BLaER1 (cell line): ENCODE measurements around the gene TEDC1.
A peak's percentile ranks its signal among the peaks of the same experiment; 100 is the strongest.

ENCODE experiments used
- H3K27ac ChIP-seq: shearing (Covaris generic); formaldehyde crosslinking; 2 replicates; pipeline ENCODE4 v1.8.1; 2022
- H3K27me3 ChIP-seq: shearing (Covaris generic); formaldehyde crosslinking; 2 replicates; pipeline ENCODE4 v1.8.1; 2022
- H3K36me3 ChIP-seq: shearing (Covaris generic); formaldehyde crosslinking; 2 replicates; pipeline ENCODE4 v1.8.1; 2022
- H3K4me1 ChIP-seq: shearing (Covaris generic); formaldehyde crosslinking; 2 replicates; pipeline ENCODE4 v1.8.1; 2022
- H3K4me2 ChIP-seq: shearing (Covaris generic); formaldehyde crosslinking; 2 replicates; pipeline ENCODE4 v1.8.1; 2022
- H3K4me3 ChIP-seq: shearing (Covaris generic); formaldehyde crosslinking; 2 replicates; pipeline ENCODE4 v1.8.1; 2022
- H3K9ac ChIP-seq: shearing (Covaris generic); formaldehyde crosslinking; 2 replicates; pipeline ENCODE4 v1.8.1; 2022
- H3K9me3 ChIP-seq: shearing (Covaris generic); formaldehyde crosslinking; 2 replicates; pipeline ENCODE4 v1.8.1; 2022
- H4K20me1 ChIP-seq: shearing (Covaris generic); formaldehyde crosslinking; 2 replicates; pipeline ENCODE4 v1.8.1; 2022
- Cebpa-rat ChIP-seq: shearing (Covaris generic); IDR thresholded peaks from 2 replicates; pipeline ENCODE4 v1.8.1; 2022

TEDC1 gene

DNA sequence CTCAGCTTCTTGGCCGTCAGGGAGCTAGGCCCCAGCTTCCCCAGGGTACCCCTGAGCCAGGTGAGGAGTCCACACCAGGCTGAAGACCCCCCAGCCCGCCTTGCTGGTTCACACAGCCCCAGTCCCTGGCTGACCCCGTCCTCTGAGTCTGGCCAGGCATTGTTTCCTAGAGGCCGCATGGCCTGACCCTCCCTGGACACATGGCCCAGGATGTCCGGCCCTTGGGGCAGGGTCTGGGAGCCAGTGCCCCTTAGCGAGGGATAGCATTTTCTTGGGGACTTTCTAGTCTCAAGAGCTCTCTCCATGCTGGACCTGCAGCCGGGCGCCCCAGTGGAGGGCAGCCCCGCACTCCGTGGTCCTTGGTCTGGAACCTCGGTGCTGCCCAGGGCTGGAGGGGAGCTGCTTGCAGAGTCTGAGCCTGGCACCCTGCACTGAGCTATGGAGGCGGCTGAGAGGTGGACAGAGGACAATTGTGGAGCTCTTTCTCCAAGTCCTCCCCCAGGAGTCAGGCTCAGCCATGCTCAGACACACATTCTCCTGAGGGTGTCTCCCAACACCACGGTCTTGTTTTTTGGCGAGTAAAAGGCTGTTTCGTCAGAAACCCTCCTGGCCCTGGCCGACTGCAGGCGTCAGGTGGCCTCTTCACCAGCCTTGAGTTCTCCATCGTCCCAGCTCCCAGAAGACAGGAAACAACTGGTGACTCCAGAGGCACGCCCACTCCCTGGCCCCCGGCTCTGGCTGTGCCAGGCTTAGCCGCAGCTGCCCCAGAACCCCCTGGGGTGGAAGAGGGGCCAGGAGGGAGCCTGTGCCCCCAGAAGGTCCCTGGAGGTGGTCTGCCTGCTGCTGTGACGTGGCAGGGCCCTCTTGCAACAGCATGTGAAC, 34.1 kb upstream of the TEDC1 start:
- peaks cover 89% of the 10 kb centered on the region for H3K36me3 ChIP-seq
- H4K20me1 ChIP-seq = peaks cover 88% of the 10 kb centered on the region
- H3K4me1 ChIP-seq = peaks cover 21% of the 10 kb centered on the region
- 0 out of 2 replicates have a peak overlapping the region, but pooled peaks have one; percentile 1 for H3K9ac ChIP-seq
- H3K4me2 ChIP-seq = no peak overlapping the region
- no peak overlapping the region for H3K4me3 ChIP-seq
- TF ChIP-seq Cebpa-rat = no peak
- H3K27me3 ChIP-seq = no peaks in the 10 kb centered on the region
- no peaks in the 10 kb centered on the region for H3K9me3 ChIP-seq
- H3K27ac ChIP-seq = no peak overlapping the region; the same call in 1 of the 2 replicates

DNA sequence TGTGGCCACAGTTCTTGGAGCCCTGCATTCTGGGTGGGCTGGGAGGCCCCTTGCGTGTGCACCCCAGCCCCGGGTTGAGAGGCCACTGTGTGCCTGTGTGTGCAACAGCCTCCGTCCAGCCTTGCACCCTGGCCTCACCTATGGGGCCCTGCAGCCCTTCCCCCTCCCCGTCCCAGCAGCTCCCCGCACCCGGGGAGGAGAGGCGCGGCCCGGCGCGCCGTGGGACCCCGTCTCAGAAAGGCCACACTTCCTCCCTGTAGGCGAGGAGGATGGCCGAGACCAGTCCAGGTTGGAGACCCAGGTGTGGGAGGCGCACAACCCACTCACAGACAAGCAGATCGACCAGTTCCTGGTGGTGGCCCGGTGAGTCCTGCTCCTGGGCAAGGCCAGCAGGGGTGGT, 33.0 kb upstream of the TEDC1 start:
- no peaks in the 10 kb centered on the region for H3K9me3 ChIP-seq
- H3K9ac ChIP-seq = no peak overlapping the region
- no peak overlapping the region for H3K4me3 ChIP-seq

DNA sequence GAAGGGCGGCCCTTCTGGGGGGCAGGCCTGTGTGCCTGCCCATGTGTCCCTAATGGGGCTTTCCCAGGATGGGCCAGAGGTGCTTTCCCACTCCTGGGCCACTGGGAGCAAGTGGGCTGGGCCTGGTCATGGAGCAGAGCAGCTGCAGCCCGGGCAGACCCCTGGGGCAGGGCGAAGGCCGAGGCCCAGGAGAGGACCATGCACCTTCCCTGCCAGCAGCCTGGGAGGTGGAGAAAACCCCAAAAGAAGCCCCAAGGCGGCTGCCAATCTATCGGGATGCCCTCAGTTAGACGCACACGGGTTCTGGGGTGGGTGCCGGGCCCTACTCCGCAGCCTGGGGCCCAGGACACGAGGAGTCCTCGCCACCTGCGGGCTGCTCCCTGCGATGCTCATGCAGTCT, 32.5 kb upstream of the TEDC1 start:
- no peak overlapping the region for H3K4me2 ChIP-seq
- no peak overlapping the region for H3K9ac ChIP-seq
- no peaks in the 10 kb centered on the region for H3K27me3 ChIP-seq
- H3K4me1 ChIP-seq = peaks cover 22% of the 10 kb centered on the region
- H3K27ac ChIP-seq = no peak overlapping the region
- H3K9me3 ChIP-seq = no peaks in the 10 kb centered on the region
- peaks cover 88% of the 10 kb centered on the region for H4K20me1 ChIP-seq
- H3K4me3 ChIP-seq = no peak overlapping the region
- TF ChIP-seq Cebpa-rat = no peak
- peaks cover 89% of the 10 kb centered on the region for H3K36me3 ChIP-seq

More for the DNA sequence above, 33.0 kb upstream of the TEDC1 start:
- TF ChIP-seq Cebpa-rat = no peak
- Histone ChIP-seq H4K20me1 (peaks cover 88% of the 10 kb centered on the region), H3K27me3 (no peaks in the 10 kb centered on the region), H3K4me2 (no peak overlapping the region), H3K27ac (no peak overlapping the region), H3K4me1 (peaks cover 27% of the 10 kb centered on the region), H3K36me3 (peaks cover 89% of the 10 kb centered on the region)

DNA sequence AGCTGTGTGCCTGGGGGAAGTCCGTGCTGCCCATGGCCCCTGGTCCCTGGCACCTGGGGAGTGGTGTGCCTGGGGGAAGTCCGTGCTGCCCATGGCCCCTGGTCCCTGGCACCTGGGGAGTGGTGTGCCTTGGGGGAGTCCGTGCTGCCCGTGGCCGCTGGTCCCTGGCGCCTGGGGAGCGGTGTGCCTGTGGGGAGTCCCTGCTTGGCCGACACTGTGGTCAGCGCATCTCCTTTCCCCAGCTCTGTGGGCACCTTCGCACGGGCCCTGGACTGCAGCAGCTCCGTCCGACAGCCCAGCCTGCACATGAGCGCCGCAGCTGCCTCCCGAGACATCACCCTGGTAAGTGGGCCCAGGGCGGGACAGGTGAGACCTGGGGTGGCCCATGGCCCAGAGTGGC, 30.9 kb upstream of the TEDC1 start:
- no peak for TF ChIP-seq Cebpa-rat
- H3K27me3 ChIP-seq = no peaks in the 10 kb centered on the region
- H3K27ac ChIP-seq = no peak overlapping the region
- H3K36me3 ChIP-seq = peaks cover 89% of the 10 kb centered on the region
- peaks cover 12% of the 10 kb centered on the region for H3K4me1 ChIP-seq
- H3K9me3 ChIP-seq = no peaks in the 10 kb centered on the region
- no peak overlapping the region for H3K4me3 ChIP-seq
- no peak overlapping the region for H3K9ac ChIP-seq
- H3K4me2 ChIP-seq = no peak overlapping the region
- H4K20me1 ChIP-seq = peaks cover 84% of the 10 kb centered on the region

DNA sequence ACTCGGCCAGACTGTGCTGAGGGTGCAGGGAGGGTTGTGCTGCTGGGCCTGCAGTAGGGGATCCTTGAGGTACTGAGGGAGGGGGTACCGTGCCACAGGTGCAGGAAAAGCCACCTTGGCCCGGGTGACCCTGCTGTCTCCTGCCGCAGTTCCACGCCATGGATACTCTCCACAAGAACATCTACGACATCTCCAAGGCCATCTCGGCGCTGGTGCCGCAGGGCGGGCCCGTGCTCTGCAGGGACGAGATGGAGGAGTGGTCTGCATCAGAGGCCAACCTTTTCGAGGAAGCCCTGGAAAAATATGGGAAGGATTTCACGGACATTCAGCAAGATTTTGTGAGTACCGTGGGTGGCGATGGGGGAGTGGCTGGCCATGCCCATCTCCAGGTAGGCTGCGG, 30.4 kb upstream of the TEDC1 start:
- H3K9me3 ChIP-seq = no peaks in the 10 kb centered on the region
- no peak for TF ChIP-seq Cebpa-rat
- no peak overlapping the region for H3K4me2 ChIP-seq
- H3K4me1 ChIP-seq = peaks cover 12% of the 10 kb centered on the region
- H3K4me3 ChIP-seq = no peak overlapping the region
- no peak overlapping the region for H3K9ac ChIP-seq
- H3K27me3 ChIP-seq = no peaks in the 10 kb centered on the region
- H3K27ac ChIP-seq = no peak overlapping the region
- peaks cover 84% of the 10 kb centered on the region for H4K20me1 ChIP-seq
- peaks cover 89% of the 10 kb centered on the region for H3K36me3 ChIP-seq

DNA sequence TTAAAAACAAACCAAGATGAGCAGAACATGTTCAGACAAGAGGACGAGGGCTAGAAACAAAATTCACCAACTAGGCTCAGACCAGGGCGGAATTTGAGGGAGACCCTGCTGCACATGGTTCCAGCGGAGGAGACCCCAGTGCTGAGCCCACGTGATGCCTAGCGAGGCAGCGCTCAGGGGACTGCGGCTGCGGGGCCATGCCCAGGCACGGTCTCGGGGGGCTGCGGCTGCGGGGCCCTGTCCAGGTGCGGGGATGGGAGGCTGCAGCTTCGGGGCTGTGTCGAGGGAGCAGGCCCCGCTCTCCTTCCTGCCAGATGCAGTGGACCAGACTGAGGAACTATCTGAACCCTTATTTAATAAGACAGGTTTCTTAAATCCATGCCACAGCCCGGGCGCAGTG, 29.1 kb upstream of the TEDC1 start:
- H3K27ac ChIP-seq = 0 out of 2 replicates have a peak overlapping the region, but pooled peaks have one; percentile 13

DNA sequence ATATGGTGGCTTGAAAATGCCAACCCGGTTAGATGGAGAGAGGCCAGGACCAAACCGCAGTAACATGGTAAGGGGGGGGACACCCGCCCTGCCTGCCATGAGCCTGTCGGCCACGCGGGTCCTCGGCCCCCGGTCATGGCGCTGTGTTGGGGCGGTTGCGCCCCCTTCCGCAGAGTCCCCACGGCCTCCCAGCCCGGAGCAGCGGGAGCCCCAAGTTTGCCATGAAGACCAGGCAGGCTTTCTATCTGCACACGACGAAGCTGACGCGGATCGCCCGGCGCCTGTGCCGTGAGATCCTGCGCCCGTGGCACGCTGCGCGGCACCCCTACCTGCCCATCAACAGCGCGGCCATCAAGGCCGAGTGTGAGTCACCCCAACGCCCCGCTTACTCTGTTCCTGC, 26.5 kb upstream of the TEDC1 start:
- Histone ChIP-seq H3K27me3 (no peaks in the 10 kb centered on the region), H4K20me1 (peaks cover 89% of the 10 kb centered on the region), H3K4me2 (no peak overlapping the region), H3K4me1 (peaks cover 42% of the 10 kb centered on the region), H3K36me3 (peaks cover 94% of the 10 kb centered on the region), H3K4me3 (no peak overlapping the region), H3K27ac (no peak overlapping the region), H3K9me3 (no peaks in the 10 kb centered on the region), H3K9ac (no peak overlapping the region)
- no peak for TF ChIP-seq Cebpa-rat

More for the DNA sequence above, 29.1 kb upstream of the TEDC1 start:
- Histone ChIP-seq H3K4me2 (no peak overlapping the region; the same call in 1 of the 2 replicates), H3K4me1 (peaks cover 16% of the 10 kb centered on the region), H3K27me3 (no peaks in the 10 kb centered on the region), H3K9me3 (no peaks in the 10 kb centered on the region), H3K36me3 (peaks cover 89% of the 10 kb centered on the region), H3K9ac (0 out of 2 replicates have a peak overlapping the region, but pooled peaks have one; percentile 15), H3K4me3 (no peak overlapping the region), H4K20me1 (peaks cover 83% of the 10 kb centered on the region)
- TF ChIP-seq Cebpa-rat = no peak

DNA sequence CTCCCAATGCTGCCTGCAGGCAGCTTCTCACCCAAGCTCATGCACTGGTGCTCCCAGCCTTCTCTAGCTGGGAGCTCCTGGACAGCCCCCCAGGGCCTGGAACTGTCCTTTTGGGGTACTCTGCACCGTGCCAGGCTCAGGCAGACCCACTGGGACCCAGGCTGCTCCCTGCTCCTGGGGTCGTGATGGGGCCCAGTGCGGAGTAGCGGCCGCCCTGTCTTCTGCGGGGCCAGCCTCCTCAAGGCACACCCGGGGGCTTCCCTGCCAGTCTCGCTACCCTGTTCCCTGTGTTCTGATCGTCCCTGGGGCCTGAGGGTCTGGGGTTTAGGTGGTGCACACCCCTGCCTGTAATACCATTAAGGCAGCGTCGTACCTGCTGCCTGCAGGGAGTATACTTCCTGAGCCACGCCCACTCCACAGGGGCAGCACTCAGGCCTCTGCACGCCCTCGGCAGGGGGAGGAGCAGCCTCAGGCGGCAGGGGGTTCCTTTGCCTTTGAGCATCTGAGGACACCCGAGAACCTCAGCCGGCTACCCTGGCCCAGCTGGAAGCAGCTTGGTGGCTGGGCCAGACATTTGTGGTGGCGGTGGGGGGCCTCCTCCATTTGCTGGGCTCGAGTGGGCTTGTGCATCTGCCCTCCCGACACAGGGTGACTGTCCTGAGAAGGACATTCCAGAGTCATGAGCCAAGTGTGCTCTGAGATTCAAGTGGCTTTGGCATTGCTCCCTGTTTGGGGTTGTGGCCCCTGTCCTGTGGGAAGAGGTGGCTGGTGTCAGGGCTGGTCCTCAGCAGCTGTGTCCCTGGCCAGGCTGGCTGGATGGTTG, 25.6 kb upstream of the TEDC1 start:
- Histone ChIP-seq H3K4me3 (no peak overlapping the region), H3K36me3 (peaks cover 89% of the 10 kb centered on the region), H3K27me3 (no peaks in the 10 kb centered on the region), H3K4me2 (no peak overlapping the region), H3K4me1 (peaks cover 51% of the 10 kb centered on the region), H3K9me3 (no peaks in the 10 kb centered on the region), H3K9ac (no peak overlapping the region), H3K27ac (no peak overlapping the region), H4K20me1 (peaks cover 92% of the 10 kb centered on the region)
- no peak for TF ChIP-seq Cebpa-rat

DNA sequence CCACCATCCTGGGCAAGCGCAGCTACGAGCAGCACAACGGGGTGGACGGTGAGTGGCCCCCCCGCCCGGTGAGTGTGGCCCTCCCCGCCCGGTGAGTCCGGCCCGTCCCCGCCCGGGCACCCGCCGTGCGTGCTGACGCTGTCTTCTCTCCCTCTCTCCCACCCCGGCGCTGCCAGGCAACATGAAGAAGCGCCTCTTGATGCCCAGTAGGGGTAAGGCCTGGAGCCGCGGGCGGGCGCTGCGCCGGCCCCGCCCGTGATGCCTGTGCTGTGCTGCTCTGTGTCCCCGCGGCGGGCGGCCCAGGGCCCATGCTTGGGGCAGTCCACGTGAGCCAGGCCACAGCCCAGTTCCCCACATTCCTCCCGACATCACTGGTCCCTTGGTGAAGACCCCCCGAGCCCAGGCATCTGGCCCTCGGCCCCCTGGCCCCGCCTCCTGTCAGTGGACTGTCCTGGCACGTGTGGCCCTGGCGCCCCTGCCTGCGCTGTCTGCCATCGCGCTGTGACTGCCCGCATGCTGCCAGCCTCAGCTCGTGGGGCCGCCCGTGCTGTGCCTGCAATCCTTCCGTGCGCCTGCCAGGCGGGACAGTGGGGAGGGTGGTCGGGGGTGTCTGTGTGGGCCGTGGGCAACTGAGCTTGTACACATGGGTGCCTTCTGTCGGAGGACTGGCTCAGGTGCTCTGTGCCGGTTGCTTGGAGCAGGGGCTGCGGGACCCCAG, 24.4 kb upstream of the TEDC1 start:
- H3K27ac ChIP-seq = no peak overlapping the region
- peaks cover 60% of the 10 kb centered on the region for H3K4me1 ChIP-seq
- peaks cover 77% of the 10 kb centered on the region for H3K36me3 ChIP-seq
- no peak overlapping the region for H3K4me3 ChIP-seq
- H3K9ac ChIP-seq = no peak overlapping the region
- H4K20me1 ChIP-seq = peaks cover 91% of the 10 kb centered on the region
- no peaks in the 10 kb centered on the region for H3K9me3 ChIP-seq
- peak overlapping the region; percentile 100; the same call in 1 of the 2 replicates for H3K4me2 ChIP-seq
- H3K27me3 ChIP-seq = no peaks in the 10 kb centered on the region
- TF ChIP-seq Cebpa-rat = no peak
